Sciatic nerve (tissue), 2 donors: Measurements from ENCODE around the gene ADAMTS16. TPM values are rescaled to one million over a fixed set of nuclear protein-coding genes. Genes with fewer than 3 reads are reported as not detected.
A peak's percentile ranks its signal among the peaks of the same experiment; 100 is the strongest.

Experiments
- ATAC-seq: fragments of 200-7000 bp; cut with Tn5 transposase; one replicate; pipeline ENCODE4 v1.9.1; 2020; ENCODE audit warnings: mild to moderate bottlenecking, moderate library complexity
- DNase-seq: peaks from one replicate; pipeline ENCODE4 v3.0.0-alpha.2; 2020; ENCODE audit warnings: low spot score
- intact Hi-C: fragments of 100-400 bp; cut with DNase I; formaldehyde crosslinking; loops from one replicate; pipeline ENCODE4 v1.14.2; 2022
- total RNA-seq: library from RNA; stranded (reverse); fragmentation: NEBNext Ultra II Directional; extraction: Animal tissue kit (Norgen Biotek cat#: 25700); gene quantifications from one replicate; pipeline ENCODE4 v1.2.1, GENCODE V29; 2021
- donor health status: DM: no; HTN: no; CAD: no.
- donor health status: DM: no; HTN: no; CAD: no.

The ADAMTS16 gene
- total RNA-seq, 1 donor from 2014 or later = 2.7 TPM

DNA sequence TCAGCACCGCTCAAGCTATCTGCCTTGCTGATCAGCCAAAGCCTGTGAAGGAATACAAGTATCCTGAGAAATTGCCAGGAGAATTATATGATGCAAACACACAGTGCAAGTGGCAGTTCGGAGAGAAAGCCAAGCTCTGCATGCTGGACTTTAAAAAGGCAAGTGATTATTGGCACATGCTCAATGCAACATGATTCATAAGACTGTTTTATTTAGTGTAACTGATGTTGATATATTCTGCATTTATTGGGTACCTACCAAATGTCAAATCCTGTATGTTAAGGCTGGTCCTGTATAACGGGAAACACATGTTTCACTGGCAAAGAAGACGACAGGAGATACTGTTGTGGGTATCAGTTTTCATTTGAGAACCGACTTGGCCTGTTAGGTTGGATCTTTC is 69.0 kb downstream of the ADAMTS16 start:
- intact Hi-C loops = no loop called here

DNA sequence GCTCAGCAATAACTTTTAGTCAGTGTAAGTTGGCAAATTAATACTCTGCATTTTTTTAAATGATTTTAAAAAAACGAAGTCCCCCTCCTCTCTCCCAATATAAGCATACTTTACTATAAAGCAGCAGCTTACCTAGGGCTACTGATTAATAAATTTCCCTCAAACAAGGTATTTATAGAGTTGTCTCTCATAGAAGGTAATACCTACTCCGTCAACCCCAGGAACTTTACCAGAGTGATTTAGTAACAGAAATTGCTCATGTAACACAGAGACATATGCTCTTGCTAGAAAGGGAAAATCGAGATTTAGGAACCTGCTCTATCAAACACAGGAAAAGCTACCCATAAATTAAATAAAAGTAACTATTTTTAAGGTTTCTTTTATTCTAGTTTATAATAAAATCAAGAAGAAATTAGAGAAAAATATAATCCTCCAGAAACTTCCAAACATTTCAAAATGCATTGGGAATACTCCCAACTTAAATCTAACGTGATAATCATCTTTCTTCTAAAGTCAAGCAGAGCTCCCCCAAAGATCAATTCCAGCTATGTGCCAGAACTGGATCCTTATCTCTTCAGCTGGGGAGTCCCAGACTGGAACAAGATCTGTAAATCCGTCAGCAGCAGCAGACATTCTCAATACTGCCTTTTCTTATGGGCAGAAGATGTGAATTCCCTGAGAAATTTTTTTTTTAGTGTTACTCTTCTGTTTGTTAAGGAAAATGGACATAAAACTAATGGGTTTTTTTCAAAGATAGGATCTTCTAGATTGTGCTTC is 69.6 kb downstream of the ADAMTS16 start:
- DNase-seq (no peak), ATAC-seq (no peak)
- intact Hi-C loops = no loop called here

More for the DNA sequence above, 69.0 kb downstream of the ADAMTS16 start:
- ATAC-seq = no peak
- DNase-seq = no peak

DNA sequence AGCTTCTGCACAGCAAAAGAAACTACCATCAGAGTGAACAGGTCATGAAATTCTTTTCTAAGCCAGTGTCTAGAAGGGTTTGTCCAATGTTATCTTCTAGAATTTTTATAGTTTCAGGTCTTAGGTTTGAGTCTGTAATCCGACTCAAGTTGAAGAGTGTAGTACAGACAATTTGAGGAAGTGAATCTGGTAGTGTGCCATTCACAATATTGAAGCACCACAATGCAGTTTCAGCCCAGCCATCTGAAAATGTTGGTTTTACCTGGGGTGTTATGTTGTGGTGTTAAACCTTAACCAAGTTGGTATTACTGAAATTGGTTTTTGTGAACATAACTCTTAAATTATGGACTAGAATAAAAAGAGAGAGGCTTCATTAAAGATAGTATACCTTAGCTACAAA is 77.2 kb downstream of the ADAMTS16 start:
- DNase-seq (no peak), ATAC-seq (no peak)
- intact Hi-C loops = no loop called here

DNA sequence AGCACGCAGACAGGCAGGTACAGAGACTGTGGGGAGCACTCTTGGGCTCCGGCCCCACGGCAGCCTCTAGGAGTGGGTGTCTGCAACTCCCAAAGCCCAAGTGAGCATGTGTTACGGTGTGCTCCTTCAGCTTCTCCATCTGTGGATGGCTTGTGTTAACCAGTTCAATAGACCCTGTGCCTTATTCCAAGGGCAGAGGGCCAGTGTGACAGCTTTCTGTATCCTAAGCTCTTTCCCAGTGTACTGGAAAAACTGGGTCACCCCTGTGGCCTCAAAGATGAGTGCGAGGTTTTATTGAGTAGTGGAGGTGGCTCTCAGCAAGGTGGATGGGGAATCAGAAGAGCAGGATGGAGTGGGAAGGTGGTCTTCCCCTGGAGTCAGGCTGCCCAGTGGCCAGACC is 78.3 kb downstream of the ADAMTS16 start:
- ATAC-seq = no peak
- DNase-seq = no peak
- intact Hi-C loops = no loop called here

DNA sequence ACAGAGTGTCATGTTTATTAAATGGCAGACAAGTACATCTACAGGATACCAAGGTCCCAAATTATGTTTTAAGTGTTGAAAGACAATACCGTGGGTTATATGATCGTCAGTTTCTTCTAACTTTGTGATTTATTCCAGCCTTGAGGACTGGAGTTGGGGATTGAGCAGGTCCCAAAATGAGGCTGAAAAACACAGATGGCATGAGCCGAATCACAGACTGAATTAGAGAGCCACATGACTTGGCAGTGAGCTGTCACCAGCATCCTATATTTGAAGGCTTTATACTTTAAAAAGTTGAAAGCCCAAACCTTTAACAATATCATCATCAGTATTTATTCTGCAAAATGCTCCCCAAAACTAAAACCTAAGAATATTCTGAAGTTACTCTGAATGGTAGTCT is 79.4 kb downstream of the ADAMTS16 start:
- no peak for DNase-seq
- intact Hi-C loops = no loop called here
- ATAC-seq = no peak

DNA sequence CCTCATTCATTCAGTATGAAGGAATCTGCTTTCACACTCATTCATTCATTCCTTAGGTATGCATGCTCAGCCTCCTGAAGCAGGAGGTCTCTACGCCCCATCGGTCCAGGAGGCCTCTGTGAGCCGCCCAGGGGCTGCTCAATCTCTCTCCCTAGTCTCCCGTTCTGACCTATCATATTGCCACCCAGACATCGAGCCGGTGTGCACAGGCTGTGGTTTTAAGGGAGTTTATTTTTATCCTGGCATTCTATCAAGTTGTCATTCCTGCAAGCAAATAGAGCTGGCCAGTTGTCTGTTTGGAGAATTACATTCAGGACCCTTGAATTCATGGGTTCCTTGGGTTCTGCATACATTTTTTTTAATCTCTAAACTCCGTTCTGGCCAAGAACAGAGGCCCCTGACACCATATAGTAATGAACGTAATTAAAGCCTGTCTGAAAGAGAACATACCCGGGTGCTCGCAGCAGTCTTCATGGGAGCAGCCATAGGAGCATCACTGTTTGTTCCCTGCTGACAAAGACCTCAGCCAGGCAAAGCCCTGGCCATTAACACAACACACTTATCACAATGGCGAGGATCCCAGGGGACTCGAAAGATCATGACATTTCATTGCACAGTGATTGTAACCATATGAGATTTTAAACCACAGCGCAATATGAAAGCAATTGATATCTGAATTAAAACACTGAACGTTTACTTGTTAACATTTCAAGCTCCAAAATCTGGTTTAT is 80.9 kb downstream of the ADAMTS16 start:
- intact Hi-C loops = no loop called here
- ATAC-seq = no peak
- no peak for DNase-seq

DNA sequence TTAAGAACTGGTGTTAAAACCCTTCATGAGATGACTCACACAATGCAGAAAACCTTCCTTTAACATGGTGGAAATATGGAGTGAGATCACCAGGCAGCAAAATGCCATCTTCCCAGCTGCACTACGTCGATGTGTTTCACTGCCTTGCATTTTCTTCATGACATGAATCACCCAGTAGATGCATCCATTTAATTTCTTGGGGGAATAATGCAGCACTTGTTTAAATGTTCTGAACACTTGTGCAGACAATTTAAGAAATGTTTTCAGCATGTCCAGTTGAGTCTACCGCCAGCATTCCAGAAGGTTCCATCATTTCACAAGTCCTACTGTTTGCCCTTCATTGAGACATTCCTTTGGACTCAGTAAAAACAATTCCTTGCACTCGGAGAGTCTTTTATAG is 81.6 kb downstream of the ADAMTS16 start:
- intact Hi-C loops = no loop called here
- DNase-seq = no peak
- peak; percentile 39 for ATAC-seq

DNA sequence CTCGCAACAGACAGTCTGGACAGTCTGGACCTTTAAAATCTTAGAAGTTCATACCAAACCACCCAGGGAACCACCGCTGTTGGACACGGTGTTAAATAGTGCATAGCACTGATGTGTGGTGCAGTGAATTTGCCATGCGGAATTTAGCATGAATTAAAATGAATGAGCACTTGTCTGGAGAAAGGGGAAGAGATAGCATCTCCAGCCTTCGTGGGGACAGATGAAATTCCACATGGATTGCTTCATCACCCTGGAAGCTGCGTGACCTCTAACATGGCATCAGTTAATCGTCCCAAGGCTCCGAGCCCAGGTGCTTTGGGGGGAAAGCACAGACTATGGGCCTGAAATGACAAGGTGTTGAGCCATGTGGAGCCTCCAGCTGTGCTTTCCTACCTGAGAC is 91.4 kb downstream of the ADAMTS16 start:
- ATAC-seq (no peak), DNase-seq (no peak)
- intact Hi-C loops = no loop called here

DNA sequence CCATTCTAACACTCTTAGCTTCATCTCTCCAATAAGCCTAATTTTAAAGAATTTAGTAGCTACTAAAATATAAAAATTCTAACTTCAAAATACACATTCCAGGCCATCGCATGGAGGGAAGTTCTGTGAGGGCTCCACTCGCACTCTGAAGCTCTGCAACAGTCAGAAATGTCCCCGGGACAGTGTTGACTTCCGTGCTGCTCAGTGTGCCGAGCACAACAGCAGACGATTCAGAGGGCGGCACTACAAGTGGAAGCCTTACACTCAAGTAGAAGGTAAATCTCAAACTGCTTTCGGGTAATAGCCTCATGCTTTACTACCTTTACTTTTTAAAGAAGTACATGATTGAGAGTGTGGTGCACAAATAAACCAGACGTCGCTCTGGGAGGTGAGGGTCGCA is 94.8 kb downstream of the ADAMTS16 start:
- intact Hi-C loops = no loop called here
- ATAC-seq (no peak), DNase-seq (no peak)

DNA sequence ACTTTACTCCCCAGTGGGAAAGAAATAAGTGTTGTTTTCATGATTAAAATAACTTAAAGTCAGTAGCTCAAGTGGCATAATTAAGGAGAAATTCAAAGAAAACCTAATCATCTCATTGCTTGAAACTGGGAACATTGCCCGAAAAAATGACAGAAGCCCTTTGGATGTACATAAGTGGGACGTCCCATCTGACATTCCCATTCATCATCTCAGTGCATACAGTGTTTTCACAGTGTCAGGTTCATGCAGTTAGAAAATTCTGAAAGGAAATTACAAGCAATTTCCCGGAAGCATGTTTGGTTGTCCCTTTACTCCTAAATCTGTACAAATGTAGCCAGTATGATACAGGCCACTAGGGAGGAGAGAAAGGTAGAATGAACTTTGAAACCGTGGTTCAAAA is 95.6 kb downstream of the ADAMTS16 start:
- DNase-seq = no peak
- intact Hi-C loops = no loop called here
- ATAC-seq = no peak

DNA sequence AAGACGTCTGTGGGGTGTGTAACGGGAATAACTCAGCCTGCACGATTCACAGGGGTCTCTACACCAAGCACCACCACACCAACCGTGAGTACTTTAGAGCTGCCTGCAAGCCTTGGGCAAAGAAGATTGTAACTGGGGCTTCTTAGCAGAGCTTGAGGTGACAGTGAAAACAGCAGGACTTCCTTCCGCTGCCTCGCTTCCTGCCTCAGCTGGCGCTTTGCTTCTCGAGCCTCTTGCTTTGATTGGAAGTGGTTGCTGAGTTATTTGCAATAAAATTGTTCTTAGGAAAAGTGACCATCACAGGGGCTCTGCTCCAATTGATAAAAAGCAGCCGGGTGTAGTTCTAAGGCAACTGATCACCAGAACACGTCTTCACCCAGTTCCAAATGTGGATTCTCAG is 99.1 kb downstream of the ADAMTS16 start:
- DNase-seq = no peak
- intact Hi-C loops = no loop called here
- ATAC-seq = no peak

DNA sequence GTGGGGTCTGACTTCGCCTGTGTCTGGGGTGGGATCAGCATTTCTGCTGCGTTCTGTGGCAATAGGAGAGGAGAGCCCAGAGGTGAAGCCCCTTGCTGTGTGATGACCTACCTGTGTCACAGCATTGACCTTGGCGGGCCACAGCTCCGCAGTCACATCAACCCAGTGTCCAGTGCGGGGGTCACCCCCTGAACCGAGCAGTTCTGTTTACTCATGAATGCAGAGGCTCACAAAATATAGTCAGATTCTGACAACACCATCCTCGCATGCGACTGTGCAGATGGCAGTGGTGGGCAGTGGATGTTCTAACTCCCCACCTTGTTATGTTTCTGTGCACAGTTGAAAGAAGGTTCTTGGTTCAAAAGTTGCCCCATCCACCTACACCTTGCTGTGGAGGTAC is 100.1 kb downstream of the ADAMTS16 start:
- DNase-seq (no peak), ATAC-seq (no peak)
- intact Hi-C loops = no loop called here

DNA sequence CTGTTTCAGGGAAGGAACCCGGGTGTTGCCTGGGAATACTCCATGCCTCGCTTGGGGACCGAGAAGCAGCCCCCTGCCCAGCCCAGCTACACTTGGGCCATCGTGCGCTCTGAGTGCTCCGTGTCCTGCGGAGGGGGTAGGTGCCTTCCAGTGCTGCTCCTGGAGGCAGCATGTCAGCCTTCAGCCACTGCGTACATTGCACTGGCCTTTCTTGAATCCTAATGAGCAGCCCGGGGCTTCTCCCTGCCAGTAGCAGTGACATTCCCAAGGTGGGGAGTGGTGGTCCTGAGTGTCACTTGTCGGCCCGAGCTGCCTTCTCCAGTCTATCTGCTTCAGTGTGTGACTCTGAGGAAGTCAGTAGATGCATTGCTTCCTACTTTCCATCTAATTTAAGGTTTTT is 101.9 kb downstream of the ADAMTS16 start:
- no peak for ATAC-seq
- intact Hi-C loops = no loop called here
- DNase-seq = no peak

DNA sequence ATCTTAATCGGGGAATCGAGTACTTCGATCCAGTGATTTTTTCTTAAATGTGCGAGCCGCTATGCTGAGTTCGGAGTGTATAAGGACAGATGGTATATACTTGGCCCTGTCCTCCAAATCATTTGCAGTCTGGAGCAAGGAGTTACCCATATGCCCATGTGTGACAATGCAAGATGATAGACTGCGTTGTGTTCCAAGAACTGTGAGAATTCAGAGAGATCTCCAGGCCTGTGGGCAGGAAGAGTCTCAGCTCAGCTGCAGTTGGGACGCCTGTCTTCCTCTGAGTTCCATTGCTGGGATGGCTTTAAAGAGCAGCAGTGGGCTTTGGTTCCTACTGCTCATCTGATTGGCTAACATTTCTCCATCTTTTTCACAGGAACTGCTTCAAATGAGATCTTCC is 106.6 kb downstream of the ADAMTS16 start:
- no peak for DNase-seq
- ATAC-seq = no peak
- intact Hi-C loops = no loop called here

DNA sequence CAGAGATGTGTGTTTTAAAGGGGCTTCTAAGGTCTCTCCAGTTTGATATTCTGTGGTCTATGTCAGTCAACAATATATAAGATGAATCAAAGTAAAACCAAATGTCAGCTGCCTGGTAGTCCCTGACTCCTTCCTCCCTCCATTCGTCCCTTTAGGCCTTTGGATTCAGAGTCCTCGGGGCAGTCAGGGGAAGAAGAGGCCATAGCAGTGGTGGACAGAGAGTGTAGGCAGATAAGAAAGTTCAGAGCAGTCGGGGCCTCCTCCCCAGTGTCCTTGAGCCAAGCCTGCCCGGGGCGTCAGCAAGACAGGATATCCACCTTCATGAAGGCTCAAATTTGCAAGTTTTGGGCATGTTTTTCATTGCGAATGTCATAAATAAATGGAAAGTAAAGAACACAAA is 110.6 kb downstream of the ADAMTS16 start:
- intact Hi-C loops = no loop called here
- no peak for DNase-seq
- ATAC-seq = no peak

DNA sequence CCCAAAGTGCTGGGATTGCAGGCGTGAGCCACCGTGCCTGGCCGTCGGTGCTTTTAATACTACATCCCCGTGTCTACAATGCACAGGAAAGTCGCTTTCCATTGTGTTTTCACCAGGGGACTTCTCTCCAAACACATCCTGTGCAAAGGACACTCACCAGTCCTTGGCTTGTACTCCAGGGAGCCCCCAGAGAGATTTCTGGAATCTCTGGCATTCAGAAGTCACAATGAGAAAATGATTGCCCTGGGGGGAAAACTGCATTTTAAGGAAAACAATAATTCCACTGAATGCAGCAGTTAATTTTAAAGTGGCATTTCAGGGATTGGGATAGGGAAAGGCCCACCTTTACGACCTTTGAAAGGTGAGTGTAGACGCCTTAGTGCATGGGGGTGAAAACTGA is 112.0 kb downstream of the ADAMTS16 start:
- intact Hi-C loops = no loop called here
- no peak for DNase-seq
- no peak for ATAC-seq

DNA sequence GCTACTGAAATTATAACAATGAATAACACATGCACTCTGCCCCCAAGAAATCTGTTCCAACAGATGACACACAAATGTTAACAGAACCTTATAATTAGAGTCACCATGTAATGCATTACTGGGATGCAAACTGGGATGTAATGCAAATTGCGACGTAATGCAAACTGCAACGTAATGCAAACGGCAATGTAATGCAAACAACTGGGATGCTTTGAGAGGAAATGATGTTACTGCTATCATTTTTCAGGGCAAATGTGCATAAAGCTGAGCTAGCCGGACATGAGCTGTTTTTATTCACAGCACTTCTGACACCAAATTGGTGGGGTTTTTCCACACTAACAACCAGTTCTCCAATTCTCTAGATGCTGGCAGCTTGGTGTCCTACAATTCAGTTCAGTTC is 117.2 kb downstream of the ADAMTS16 start:
- DNase-seq (no peak), ATAC-seq (no peak)
- intact Hi-C loops = no loop called here

DNA sequence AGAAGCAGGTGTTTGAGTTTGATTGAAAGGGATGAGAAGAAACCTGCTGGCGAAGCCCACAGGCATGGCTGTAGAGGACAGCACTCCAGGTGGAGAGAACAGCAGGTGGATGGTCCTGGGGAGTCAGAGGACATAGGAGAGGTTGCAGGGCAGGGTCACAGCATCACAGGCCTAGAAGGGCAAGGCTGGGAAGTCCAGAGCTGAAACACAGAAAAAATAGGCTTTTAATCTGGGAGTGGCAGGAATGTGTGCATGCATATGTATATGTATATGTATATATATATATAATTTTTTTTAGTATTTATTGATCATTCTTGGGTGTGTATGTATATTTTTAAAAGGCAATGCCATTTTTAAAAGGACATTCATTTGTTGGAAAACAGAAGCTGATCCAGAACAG is 118.4 kb downstream of the ADAMTS16 start:
- ATAC-seq = no peak
- intact Hi-C loops = no loop called here
- DNase-seq = no peak

DNA sequence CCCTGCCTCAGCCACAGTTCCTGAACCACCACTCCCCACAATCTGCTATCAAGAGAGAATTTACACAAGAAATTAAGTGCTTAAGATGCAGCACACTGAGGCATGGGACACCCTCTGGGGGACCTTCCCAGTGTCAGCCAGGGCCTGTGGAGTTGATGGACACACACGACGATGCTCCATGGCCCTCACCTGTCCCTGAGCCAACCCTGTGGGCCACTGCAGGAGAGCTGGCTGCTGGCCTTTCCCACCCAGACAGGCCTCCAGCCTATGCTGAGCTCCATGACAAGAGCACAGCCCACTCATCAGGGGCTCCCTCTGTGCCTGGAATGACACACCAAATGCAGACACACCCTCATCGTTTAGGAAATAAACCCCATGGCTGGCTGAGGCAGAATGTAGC is 124.6 kb downstream of the ADAMTS16 start:
- intact Hi-C loops = no loop called here
- DNase-seq (no peak), ATAC-seq (no peak)

DNA sequence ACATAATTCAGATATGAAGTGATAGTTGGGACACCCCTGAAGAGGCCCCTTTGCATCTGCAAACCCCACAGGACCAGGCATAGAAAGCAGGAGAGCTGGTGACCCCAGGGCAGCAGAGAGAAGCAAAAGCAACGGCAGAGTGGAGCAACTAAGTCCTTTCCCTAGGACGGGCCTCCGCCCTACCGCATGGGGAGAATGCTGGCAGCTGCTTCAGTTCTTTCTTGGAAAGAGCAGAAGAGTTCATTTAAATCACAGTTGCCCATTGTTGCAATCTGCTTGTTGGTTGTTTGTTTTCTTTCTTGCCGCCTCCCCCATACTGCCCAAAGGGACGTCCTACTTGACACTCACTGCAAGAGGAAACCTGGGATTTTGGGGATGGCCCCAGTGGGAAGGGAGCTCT is 126.2 kb downstream of the ADAMTS16 start:
- intact Hi-C loops = no loop called here
- DNase-seq (no peak), ATAC-seq (peak; percentile 73)

DNA sequence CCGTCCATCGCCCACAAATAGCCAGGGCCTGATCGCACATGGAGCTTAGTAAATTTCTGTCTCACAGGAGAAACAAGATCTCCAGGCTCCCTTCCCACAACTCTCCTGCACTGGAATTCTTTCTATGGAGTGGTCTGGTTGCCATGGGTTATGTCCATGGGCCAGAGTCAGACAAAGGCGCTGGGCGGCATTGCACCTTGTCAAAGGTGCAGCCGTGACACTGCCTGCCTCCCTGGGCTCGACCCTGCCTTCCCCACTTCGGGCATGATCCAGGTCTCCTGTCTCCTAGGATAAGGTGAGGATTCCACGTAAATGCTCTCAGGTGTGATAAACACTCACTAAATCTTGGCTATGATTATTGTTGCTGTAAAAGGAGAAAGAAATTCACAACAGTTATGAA is 130.0 kb downstream of the ADAMTS16 start:
- no peak for ATAC-seq
- DNase-seq = no peak
- intact Hi-C loops = no loop called here
